T-helper 2 cell treated with Interferon-gamma antibody and Interleukin-4, amounts not matched to agents 5 μg/mL and 100 μg/mL, for 36 hours (primary cell): Measurements from ENCODE around the gene NEURL2.
"Not testable (repeated sequence)": the region's sequence is repeated elsewhere in the genome, so short reads cannot be mapped to it uniquely, and the experiment has no call there.

Experiments
- DNase-seq: peaks from one replicate; pipeline ENCODE4 v3.0.0; 2021; ENCODE audit warnings: low spot score
- H3K27ac Mint-ChIP-seq: one replicate; pipeline ENCODE4 v1.8.0; 2021; ENCODE audit warnings: mild to moderate bottlenecking, mixed read lengths
- H3K27me3 Mint-ChIP-seq: one replicate; pipeline ENCODE4 v1.8.0; 2021; ENCODE audit warnings: low read depth, mixed read lengths
- H3K36me3 Mint-ChIP-seq: one replicate; pipeline ENCODE4 v1.8.0; 2021; ENCODE audit warnings: low read depth, mixed read lengths
- H3K4me1 Mint-ChIP-seq: one replicate; pipeline ENCODE4 v1.8.0; 2021; ENCODE audit warnings: low read depth, mixed read lengths
- H3K4me3 Mint-ChIP-seq: one replicate; pipeline ENCODE4 v1.8.0; 2022; ENCODE audit warnings: mild to moderate bottlenecking, moderate library complexity, mixed read lengths
- H3K9me3 Mint-ChIP-seq: one replicate; pipeline ENCODE4 v1.8.0; 2021; ENCODE audit warnings: mixed read lengths

The NEURL2 gene

DNA sequence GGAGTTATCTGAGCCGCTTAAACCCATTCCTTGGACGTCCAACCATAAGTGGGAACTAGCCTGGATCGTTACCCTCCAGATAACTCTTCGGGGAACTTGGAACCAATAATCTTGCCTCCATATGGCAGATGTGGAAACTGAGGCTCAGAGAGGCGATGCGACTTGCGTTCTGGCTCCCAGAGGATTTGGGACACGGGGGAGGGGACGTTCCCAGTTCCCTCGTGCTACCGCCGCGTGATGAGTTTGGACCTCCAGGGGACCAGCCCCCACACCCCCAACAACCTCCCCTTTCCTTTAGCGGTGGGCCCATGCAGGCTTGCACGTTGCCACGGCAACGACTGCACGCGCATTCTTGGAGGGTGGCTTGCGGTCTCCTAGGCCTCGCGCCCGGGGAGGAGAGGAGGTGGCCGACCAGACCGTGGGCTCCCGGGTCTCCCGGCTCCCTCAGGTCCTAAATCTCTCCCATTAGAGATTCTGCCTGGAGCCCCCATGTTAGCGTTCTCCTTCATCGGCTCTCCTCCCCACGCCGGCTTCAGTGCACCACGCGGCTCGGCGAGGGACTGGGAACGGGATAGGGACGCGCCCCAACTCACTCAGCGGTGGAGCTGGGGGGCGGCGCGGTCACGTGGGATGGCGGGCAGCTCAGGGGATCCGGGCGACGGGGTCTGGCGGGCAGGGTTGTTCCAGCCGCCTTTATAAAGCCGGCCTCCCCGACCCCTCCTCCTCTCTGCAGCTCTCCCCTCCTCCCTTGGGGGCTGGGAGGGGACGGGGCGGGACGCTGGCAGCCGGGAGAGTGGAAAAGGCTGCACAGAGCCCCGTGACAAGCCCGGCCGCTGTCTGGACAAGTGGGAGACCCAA is 20.7 kb upstream of the NEURL2 start, which contains the start of gene PLTP:
Gene PLTP, minus strand, starts transcription at position 670 of the 858 bp plus-strand sequence. CDS start 703 bp downstream, outside the sequence.
- Mint-ChIP-seq H3K27ac (peak within 1 kb of the TSS; percentile 65), H3K9me3 (no peaks in the 10 kb centered on the region), H3K4me1 (peaks cover 7% of the 10 kb centered on the region), H3K27me3 (peaks cover 7% of the 10 kb centered on the region), H3K36me3 (no peaks in the 10 kb centered on the region), H3K4me3 (peak within 1 kb of the TSS; percentile 65)
- DNase-seq: no peak

DNA sequence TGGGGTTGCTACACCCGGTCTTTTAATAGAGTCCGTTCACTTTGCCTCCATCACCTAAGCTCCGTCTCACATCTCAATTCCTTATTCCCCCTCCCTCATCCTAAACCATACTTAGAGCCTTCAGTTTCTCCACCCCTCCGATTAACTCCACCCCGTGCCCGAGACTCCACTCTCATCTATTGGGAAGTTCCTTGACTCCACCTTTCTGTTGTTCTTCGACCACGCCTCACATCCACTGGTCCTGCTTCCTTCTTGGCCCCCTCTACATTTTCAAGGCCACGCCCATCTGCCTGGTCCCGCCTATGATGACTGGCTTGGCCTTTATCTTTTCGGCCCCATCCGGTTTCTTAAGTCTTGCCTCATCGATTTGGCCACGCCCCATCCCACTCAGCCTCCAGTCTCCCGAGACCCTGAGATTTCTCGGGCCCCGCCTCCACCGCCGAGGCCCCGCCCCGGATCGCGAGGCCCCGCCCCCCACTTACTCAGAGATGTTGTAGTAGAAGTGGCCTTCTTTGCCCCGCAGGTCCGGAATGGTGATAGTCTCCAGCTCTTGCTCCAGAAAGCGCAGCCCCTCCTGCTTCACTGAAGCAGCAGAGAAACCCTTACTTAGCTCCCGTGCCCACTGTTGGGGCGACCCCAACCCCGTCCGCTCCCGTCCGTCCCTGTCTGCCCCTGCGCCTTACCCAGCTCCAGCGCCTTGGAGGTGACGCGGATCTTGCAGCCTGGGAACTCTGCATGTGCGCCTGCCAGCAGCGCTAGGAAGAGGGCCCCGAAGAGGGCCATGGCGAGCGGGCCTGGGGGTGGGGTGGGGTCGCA is 19.9 kb upstream of the NEURL2 start:
- Mint-ChIP-seq H3K4me3 (peak overlapping the region; percentile 65), H3K4me1 (peaks cover 7% of the 10 kb centered on the region), H3K27ac (peak overlapping the region; percentile 78), H3K36me3 (no peaks in the 10 kb centered on the region), H3K27me3 (peaks cover 3% of the 10 kb centered on the region), H3K9me3 (no peaks in the 10 kb centered on the region)
- DNase-seq: peak; percentile 94

GRCh38 chr20:45909817-45910669 is 19.0 kb upstream of the NEURL2 start:
- Mint-ChIP-seq H3K4me1 (peaks cover 7% of the 10 kb centered on the region), H3K9me3 (no peaks in the 10 kb centered on the region), H3K36me3 (no peaks in the 10 kb centered on the region), H3K4me3 (peak overlapping the region; percentile 65), H3K27ac (peak overlapping the region; percentile 78), H3K27me3 (peaks cover 3% of the 10 kb centered on the region)
- DNase-seq: no peak

GRCh38 chr20:45909336-45909808 is 18.4 kb upstream of the NEURL2 start:
- H3K27ac Mint-ChIP-seq: no peak overlapping the region
- no peaks in the 10 kb centered on the region for H3K36me3 Mint-ChIP-seq
- DNase-seq: no peak
- H3K4me3 Mint-ChIP-seq: no peak overlapping the region
- peaks cover 3% of the 10 kb centered on the region for H3K27me3 Mint-ChIP-seq
- H3K9me3 Mint-ChIP-seq: no peaks in the 10 kb centered on the region
- H3K4me1 Mint-ChIP-seq: peaks cover 7% of the 10 kb centered on the region

DNA sequence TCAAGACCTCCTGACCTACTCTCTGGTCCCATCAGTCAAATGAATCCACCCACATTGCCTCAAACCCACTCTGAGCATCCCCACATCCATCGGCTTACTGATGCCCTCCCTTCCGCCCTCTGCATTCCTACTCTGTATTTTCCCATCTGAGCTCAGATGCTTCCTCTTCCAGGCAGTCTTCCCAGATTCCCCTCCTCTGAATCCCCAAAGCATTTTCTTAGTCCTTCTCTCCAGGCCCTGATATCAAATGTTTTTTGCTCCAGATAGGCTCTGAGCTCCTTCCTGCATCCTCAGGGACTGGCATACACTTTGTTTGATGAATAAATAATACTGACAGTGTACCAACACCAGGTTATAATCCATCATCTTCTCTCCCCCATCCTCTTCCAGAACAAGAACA is 17.1 kb upstream of the NEURL2 start:
- Mint-ChIP-seq H3K36me3 (no peaks in the 10 kb centered on the region), H3K9me3 (no peaks in the 10 kb centered on the region), H3K4me3 (no peak overlapping the region), H3K27ac (no peak overlapping the region), H3K27me3 (peaks cover 3% of the 10 kb centered on the region), H3K4me1 (peaks cover 7% of the 10 kb centered on the region)
- DNase-seq: no peak

GRCh38 chr20:45907219-45907948 is 16.4 kb upstream of the NEURL2 start:
- H3K4me3 Mint-ChIP-seq: no peak overlapping the region
- no peaks in the 10 kb centered on the region for H3K36me3 Mint-ChIP-seq
- peaks cover 7% of the 10 kb centered on the region for H3K4me1 Mint-ChIP-seq
- H3K27me3 Mint-ChIP-seq: peaks cover 2% of the 10 kb centered on the region
- DNase-seq: no peak
- H3K9me3 Mint-ChIP-seq: no peaks in the 10 kb centered on the region
- no peak overlapping the region for H3K27ac Mint-ChIP-seq

- Mint-ChIP-seq H3K4me1 (peaks cover 1% of the 10 kb centered on the region), H3K27ac (no peak overlapping the region), H3K36me3 (no peaks in the 10 kb centered on the region), H3K4me3 (no peak overlapping the region), H3K27me3 (no peaks in the 10 kb centered on the region), H3K9me3 (no peaks in the 10 kb centered on the region)
- no peak for DNase-seq
Measured at GRCh38 chr20:45905505-45906079, 14.6 kb upstream of the NEURL2 start.

DNA sequence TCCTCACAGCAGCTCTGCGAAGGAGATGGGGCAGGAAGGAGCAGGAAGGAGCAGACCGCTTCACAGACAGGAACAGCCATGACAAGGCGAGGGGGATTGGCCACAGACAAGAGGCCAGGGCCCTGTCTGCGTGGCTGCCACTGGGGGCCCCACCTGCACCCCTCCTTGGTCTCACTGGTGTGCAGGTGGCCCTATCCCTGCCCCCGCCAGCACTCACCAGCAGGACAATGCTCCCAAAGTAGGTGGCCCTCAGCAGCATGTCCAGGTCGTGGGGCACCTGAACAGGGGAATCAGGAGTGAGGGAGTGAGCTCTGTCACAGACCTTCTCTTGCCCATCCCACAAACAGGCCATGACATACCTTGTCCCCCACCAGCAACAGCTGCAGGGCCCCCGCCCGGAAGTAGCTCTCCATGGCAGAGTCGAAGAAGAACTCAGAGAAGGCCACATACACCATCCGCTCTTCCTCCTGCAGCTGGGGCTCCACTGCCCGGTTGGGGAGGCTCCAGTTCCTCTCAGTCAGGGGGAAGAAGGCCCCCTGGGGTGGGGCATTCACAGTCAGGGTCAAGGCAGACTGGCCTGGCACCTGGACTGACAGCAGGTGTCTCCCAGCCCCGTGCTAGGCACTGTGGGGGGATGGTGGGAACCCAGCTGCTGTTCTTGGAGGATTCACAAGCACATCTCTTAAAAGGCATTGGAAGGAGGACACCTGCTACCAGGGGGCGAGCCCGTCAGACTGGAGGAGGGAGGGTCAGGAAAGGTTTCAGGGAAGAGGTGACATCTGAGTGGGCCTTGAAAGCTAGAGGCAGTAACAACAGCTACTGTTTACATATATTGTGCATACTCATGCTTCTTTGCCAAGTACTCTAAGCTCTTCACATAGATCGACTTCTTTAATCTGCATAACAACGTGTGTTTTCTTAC is 13.8 kb upstream of the NEURL2 start:
- H3K4me1 Mint-ChIP-seq: no peaks in the 10 kb centered on the region
- no peak overlapping the region for H3K27ac Mint-ChIP-seq
- H3K27me3 Mint-ChIP-seq: no peaks in the 10 kb centered on the region
- H3K9me3 Mint-ChIP-seq: no peaks in the 10 kb centered on the region
- no peaks in the 10 kb centered on the region for H3K36me3 Mint-ChIP-seq
- DNase-seq: no peak
- H3K4me3 Mint-ChIP-seq: no peak overlapping the region

- no peak overlapping the region for H3K4me3 Mint-ChIP-seq
Measured at GRCh38 chr20:45902199-45902701, 11.2 kb upstream of the NEURL2 start.

DNA sequence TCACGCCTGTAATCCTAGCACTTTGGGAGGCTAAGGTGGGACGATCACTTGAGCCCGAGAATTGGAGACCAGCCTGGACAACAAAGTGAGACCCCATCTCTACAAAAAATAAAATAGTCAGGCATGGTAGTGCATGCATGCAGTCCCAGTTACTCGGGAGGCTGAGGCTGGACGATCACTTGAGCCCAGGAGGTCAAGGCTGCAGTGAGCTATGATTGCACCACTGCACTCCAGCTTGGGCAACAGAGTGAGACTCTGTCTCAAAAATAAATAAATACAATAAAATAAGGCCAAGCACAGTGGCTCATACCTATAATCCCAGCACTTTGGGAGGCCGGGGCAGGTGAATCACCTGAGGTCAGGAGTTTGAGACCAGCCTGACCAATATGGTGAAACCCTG is 10.3 kb upstream of the NEURL2 start:
- not testable (repeated sequence) for DNase-seq, H3K4me1 Mint-ChIP-seq, H3K27ac Mint-ChIP-seq, H3K4me3 Mint-ChIP-seq, H3K27me3 Mint-ChIP-seq, H3K9me3 Mint-ChIP-seq, H3K36me3 Mint-ChIP-seq

More at GRCh38 chr20:45902199-45902701, 11.2 kb upstream of the NEURL2 start:
- H3K4me1 Mint-ChIP-seq: no peaks in the 10 kb centered on the region
- no peak for DNase-seq
- no peaks in the 10 kb centered on the region for H3K9me3 Mint-ChIP-seq
- H3K27ac Mint-ChIP-seq: no peak overlapping the region
- no peaks in the 10 kb centered on the region for H3K36me3 Mint-ChIP-seq
- H3K27me3 Mint-ChIP-seq: no peaks in the 10 kb centered on the region

DNA sequence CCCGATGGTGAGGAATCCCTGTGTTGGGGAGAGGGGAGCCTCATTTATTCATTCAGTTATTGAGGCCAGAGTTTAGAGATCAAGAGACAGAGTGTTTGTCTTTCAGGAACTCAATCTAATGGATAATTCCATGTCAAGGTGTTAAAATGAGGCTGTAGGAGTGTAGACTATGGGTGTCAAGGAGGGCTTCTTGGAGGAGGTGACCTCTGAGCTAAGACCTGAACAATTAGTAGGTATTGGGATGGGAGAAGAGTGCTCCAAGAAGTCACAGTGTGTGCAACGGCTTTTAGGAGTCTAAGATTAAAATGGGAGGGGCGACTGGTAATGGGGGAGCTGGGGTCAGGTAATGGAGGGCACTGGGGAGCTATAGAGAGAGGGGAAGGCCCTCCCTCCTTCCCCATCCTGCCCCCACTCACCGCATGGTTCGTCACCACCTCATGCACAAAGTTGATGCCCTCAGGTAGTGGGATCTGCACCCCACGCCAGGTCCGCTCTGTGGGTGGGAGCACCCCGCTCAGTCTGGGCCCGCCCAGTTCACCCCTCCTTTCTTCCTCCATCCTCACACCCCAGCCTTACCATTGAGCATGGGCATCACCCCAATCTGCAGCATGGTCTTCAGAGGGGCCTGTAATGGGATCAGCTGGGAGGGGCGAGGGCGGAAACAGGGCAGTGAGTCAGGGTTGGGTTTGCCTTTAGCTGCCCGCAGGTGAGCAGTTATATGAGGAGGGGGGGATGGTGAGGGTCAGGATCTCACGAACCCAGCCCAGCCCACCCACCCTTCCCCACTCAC is 8.2 kb upstream of the NEURL2 start:
- H3K36me3 Mint-ChIP-seq: no peaks in the 10 kb centered on the region
- DNase-seq: no peak
- no peak overlapping the region for H3K4me3 Mint-ChIP-seq
- H3K4me1 Mint-ChIP-seq: no peaks in the 10 kb centered on the region
- no peak overlapping the region for H3K27ac Mint-ChIP-seq
- H3K9me3 Mint-ChIP-seq: no peaks in the 10 kb centered on the region
- H3K27me3 Mint-ChIP-seq: no peaks in the 10 kb centered on the region
